Liver (tissue), 3 donors: ENCODE results near the gene B4GALNT2.

Experiments used
- ATF3 ChIP-seq: IDR thresholded peaks from 2 replicates; pipeline ENCODE4 v1.6.1; 2016; ENCODE audit warnings: antibody characterized with exemption
- CTCF ChIP-seq: fragments of 150-350 bp; IDR thresholded peaks from 2 replicates; pipeline ENCODE4 v1.5.1; 2017; ENCODE audit warnings: improper control_type of control experiment, low read depth, low read length; ENCODE audit not compliant: missing input control
- EGR1 ChIP-seq, 2 donors: IDR thresholded peaks; 2 replicates each; pipeline ENCODE4 v1.6.1; 2016 to 2018; ENCODE audit warnings: antibody characterized with exemption in 2 of 2, low read depth in 2 of 2
- FOXA1 ChIP-seq: IDR thresholded peaks from 2 replicates; pipeline ENCODE4 v1.6.1; 2016; ENCODE audit warnings: antibody characterized with exemption
- GABPA ChIP-seq, 2 donors: IDR thresholded peaks in 1 of 2; conservative IDR thresholded peaks in 1 of 2; 2 replicates each; pipeline ENCODE4 v1.6.1; 2016; ENCODE audit warnings: antibody characterized with exemption in 2 of 2, mild to moderate bottlenecking in 1 of 2, moderate library complexity in 1 of 2
- HNF4A ChIP-seq, 2 donors: conservative IDR thresholded peaks; 2 replicates each; pipeline ENCODE4 v1.6.1; 2016; ENCODE audit warnings: antibody characterized with exemption in 2 of 2, mild to moderate bottlenecking in 2 of 2
- MAX ChIP-seq: IDR thresholded peaks from 2 replicates; pipeline ENCODE4 v1.6.1; 2016; ENCODE audit warnings: antibody characterized with exemption
- RAD21 ChIP-seq, 2 donors: IDR thresholded peaks; 2 replicates each; pipeline ENCODE4 v1.6.1; 2016; ENCODE audit warnings: antibody characterized with exemption in 2 of 2, mild to moderate bottlenecking in 2 of 2
- REST ChIP-seq: IDR thresholded peaks from 2 replicates; pipeline ENCODE4 v1.6.1; 2016; ENCODE audit warnings: antibody characterized with exemption, mild to moderate bottlenecking
- RXRA ChIP-seq, 2 donors: IDR thresholded peaks; 2 replicates each; pipeline ENCODE4 v1.6.1; 2017 to 2018; ENCODE audit warnings: antibody characterized with exemption in 2 of 2, mild to moderate bottlenecking in 1 of 2
- TAF1 ChIP-seq: conservative IDR thresholded peaks from 2 replicates; pipeline ENCODE4 v1.6.1; 2016; ENCODE audit warnings: antibody characterized with exemption, mild to moderate bottlenecking
- ZBTB33 ChIP-seq: IDR thresholded peaks from 2 replicates; pipeline ENCODE4 v1.6.1; 2016; ENCODE audit warnings: antibody characterized with exemption
- donor health status: healthy.
- donor health status: healthy.

- no peak for TF ChIP-seq CTCF
- no peak for TF ChIP-seq RAD21 (IDR thresholded peaks at IDR 0.05)
- TF ChIP-seq TAF1 = no peak
- no peak for TF ChIP-seq MAX
- no peak for TF ChIP-seq REST
- no peak for TF ChIP-seq FOXA1
- no peak for TF ChIP-seq GABPA (IDR thresholded peaks at IDR 0.05 in 1 of 2, conservative IDR thresholded peaks at IDR 0.05 in 1 of 2)
- TF ChIP-seq ATF3 = no peak
- TF ChIP-seq EGR1 (IDR thresholded peaks at IDR 0.05; ENCODE audit: low read depth in 2 of 2) = no peak
- TF ChIP-seq RXRA (IDR thresholded peaks at IDR 0.05) = no peak
- TF ChIP-seq HNF4A (conservative IDR thresholded peaks at IDR 0.05) = no peak
- no peak for TF ChIP-seq ZBTB33
Observed at GRCh38 chr17:49156256-49156655, 23.7 kb downstream of the B4GALNT2 start.
